Gastrocnemius medialis (tissue), 4 donors: ENCODE measurements around the gene TAF3. TPM values are rescaled to one million over a fixed set of nuclear protein-coding genes. Genes with fewer than 3 reads are reported as not detected.

Experiments
- ATAC-seq, 2 donors: fragments of 150-250 bp; one replicate each; pipeline ENCODE4 v1.9.1; 2016
- DNase-seq, 2 donors: peaks; one replicate each; pipeline ENCODE4 v3.0.0-alpha.2; 2019
- H3K27ac ChIP-seq, 4 donors: fragments of 200-600 bp; sonication (generic); 1 replicate in 1 of 4; 2 replicates in 3 of 4; pipeline ENCODE4 v1.5.1; 2016 to 2018; ENCODE audit warnings: mild to moderate bottlenecking in 2 of 4, moderate library complexity in 1 of 4
- H3K27me3 ChIP-seq, 3 donors: fragments of 200-600 bp; sonication (generic) in 2 of 3; 1 replicate in 1 of 3; 2 replicates in 2 of 3; pipeline versions ENCODE4 v1.5.1 to v1.6.0; 2016 to 2019; ENCODE audit warnings: mild to moderate bottlenecking in 1 of 3, moderate library complexity in 1 of 3
- H3K36me3 ChIP-seq, 2 donors: fragments of 200-600 bp; sonication (generic) in 1 of 2; one replicate each; pipeline ENCODE4 v1.5.1; 2017 to 2018
- H3K4me1 ChIP-seq, 2 donors: fragments of 200-600 bp; sonication (generic) in 1 of 2; one replicate each; pipeline ENCODE4 v1.5.1; 2016 to 2017; ENCODE audit warnings: mild to moderate bottlenecking in 2 of 2
- H3K4me3 ChIP-seq, 4 donors: fragments of 200-600 bp; sonication (generic) in 3 of 4; 1 replicate in 1 of 4; 2 replicates in 3 of 4; pipeline ENCODE4 v1.5.1; 2016 to 2019; ENCODE audit warnings: mild to moderate bottlenecking in 2 of 4
- H3K9me3 ChIP-seq, 3 donors: fragments of 200-600 bp; sonication (generic) in 2 of 3; 1 replicate in 1 of 3; 2 replicates in 2 of 3; pipeline ENCODE4 v1.5.1; 2016 to 2019
- POLR2A ChIP-seq, 2 donors: fragments of 450-650 bp; IDR thresholded peaks; one replicate each; pipeline ENCODE4 v1.6.1; 2017; ENCODE audit warnings: antibody characterized with exemption in 2 of 2, mild to moderate bottlenecking in 2 of 2, moderate library complexity in 2 of 2
- in situ Hi-C, 4 donors: fragments of 200-750 bp; cut with MboI; loops; one replicate each; pipeline versions ENCODE4 v1.15.0 to v1.8.0; 2017; ENCODE audit warnings: low sequenced_read_pairs in 4 of 4
- intact Hi-C: fragments of 100-400 bp; cut with DNase I; formaldehyde crosslinking; loops from one replicate; pipeline ENCODE4 v1.15.1; 2023; ENCODE audit warnings: low total_unique reads
- total RNA-seq, 4 donors: library from RNA; depleted of rRNA; stranded (reverse); fragments of >200 nt; gene quantifications; one replicate each; pipeline versions ENCODE4 v1.1.0 to v1.2.3, GENCODE V29; 2016
- TF ChIP-seq, protein P1 (sequence below), 5 experiments: fragments of 450-650 bp in 3 of 5; fragments of 200-600 bp in 2 of 5; sonication (generic) in 2 of 5; IDR thresholded peaks in 4 of 5; conservative IDR thresholded peaks in 1 of 5; 1 replicate in 4 of 5; 2 replicates in 1 of 5; pipeline ENCODE4 v1.5.1; 2016 to 2019; ENCODE audit warnings: antibody characterized with exemption in 5 of 5, mild to moderate bottlenecking in 3 of 5, moderate library complexity in 3 of 5

Gene TAF3
- total RNA-seq, 4 donors from 2014 or later = 5.0 to 14.8 (median 9.6) TPM

DNA sequence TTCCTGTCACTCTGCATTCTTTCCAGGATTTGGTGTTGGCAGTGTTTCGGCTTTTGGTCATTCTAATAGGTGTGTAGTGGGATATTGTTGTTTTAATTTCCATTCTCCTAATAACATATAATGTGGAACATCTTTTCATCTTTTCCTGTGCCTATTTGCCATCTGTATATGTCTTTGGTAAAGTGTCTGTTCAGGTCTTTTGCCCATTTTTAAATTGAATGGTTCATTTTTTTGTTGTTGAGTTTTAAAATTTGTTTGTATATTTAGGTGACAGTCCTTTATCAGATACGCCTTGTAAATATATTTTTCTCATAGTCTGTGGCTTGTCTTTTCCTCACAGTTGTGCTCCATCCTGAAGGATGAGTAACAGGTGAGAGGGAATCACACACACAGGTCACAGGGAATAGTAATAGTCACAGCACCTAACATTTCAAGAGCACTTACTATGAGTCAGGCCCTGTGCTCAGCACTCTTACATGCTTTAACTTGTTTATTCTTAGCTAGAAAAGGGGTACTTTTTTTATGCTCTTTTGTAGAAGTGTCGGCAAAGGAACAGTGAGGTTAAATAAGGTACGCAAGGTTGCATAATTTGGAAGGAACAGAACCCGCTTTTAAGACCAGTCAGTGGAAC lies 119.1 kb downstream of the TAF3 start:
- no peaks in the 10 kb centered on the region for H3K9me3 ChIP-seq
- no peak overlapping the region for H3K27ac ChIP-seq
- DNase-seq = no peak
- H3K36me3 ChIP-seq = no peaks in the 10 kb centered on the region
- intact Hi-C loops (no loop called here), in situ Hi-C loops (no loop called here)
- TF ChIP-seq, protein P1, sequence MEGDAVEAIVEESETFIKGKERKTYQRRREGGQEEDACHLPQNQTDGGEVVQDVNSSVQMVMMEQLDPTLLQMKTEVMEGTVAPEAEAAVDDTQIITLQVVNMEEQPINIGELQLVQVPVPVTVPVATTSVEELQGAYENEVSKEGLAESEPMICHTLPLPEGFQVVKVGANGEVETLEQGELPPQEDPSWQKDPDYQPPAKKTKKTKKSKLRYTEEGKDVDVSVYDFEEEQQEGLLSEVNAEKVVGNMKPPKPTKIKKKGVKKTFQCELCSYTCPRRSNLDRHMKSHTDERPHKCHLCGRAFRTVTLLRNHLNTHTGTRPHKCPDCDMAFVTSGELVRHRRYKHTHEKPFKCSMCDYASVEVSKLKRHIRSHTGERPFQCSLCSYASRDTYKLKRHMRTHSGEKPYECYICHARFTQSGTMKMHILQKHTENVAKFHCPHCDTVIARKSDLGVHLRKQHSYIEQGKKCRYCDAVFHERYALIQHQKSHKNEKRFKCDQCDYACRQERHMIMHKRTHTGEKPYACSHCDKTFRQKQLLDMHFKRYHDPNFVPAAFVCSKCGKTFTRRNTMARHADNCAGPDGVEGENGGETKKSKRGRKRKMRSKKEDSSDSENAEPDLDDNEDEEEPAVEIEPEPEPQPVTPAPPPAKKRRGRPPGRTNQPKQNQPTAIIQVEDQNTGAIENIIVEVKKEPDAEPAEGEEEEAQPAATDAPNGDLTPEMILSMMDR (IDR thresholded peaks at IDR 0.05 in 4 of 5, conservative IDR thresholded peaks at IDR 0.05 in 1 of 5) = no peak
- no peak for TF ChIP-seq POLR2A (IDR thresholded peaks at IDR 0.05)
- ATAC-seq = no peak
- no peak overlapping the region for H3K4me3 ChIP-seq
- H3K27me3 ChIP-seq = no peaks in the 10 kb centered on the region
- no peaks in the 10 kb centered on the region for H3K4me1 ChIP-seq

DNA sequence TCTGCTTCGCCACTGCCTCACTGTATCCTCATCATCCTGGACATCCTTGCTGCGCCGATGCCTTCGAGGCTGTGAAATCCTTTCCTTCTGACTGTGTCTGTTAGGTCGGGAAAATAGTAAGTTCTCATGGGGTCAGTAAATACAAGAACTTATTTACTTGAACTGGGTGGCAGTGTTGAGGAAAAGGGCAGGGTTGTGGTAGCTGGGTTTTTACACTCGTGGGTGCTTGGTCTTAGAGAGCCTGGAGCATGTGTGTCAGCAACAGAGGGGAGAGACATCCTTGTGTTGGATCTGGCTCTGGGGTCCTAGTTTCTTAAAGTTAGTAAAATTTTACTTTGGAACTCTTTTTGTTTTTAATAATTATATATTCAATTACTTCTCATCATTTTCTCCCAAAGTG lies 123.3 kb downstream of the TAF3 start:
- Histone ChIP-seq H3K27me3 (no peaks in the 10 kb centered on the region), H3K4me1 (peaks cover 5 to 15% of the 10 kb centered on the region in 2 donors), H3K9me3 (no peaks in the 10 kb centered on the region), H3K4me3 (no peak overlapping the region), H3K36me3 (no peaks in the 10 kb centered on the region), H3K27ac (no peak overlapping the region)
- in situ Hi-C loops (no loop called here), intact Hi-C loops (no loop called here)
- TF ChIP-seq POLR2A (IDR thresholded peaks at IDR 0.05) = no peak
- TF ChIP-seq, protein P1 (IDR thresholded peaks at IDR 0.05 in 4 of 5, conservative IDR thresholded peaks at IDR 0.05 in 1 of 5) = no peak
- no peak for DNase-seq
- ATAC-seq = no peak

DNA sequence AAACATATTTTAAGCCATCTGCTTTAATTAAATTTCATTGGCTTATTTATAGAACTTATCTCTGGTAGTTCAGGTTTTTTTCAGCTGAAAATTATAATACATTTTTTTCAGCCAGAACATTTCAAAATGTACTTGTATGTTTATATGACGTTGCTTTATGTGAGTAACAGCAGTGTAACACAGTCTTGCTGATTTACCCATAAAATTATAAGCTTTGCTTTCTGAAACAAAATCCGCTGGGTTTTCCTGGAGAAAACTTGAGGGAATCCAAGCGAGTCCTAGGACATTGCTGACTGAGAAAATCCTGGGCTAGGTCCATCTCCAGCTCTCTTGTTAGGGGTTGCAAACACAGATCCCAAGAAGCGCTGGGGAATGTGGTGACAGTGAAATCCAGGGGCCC lies 124.0 kb downstream of the TAF3 start:
- Histone ChIP-seq H3K27me3 (no peaks in the 10 kb centered on the region), H3K36me3 (no peaks in the 10 kb centered on the region), H3K4me3 (no peak overlapping the region), H3K27ac (no peak overlapping the region), H3K4me1 (peaks cover 5 to 15% of the 10 kb centered on the region in 2 donors), H3K9me3 (no peaks in the 10 kb centered on the region)
- in situ Hi-C loops (no loop called here), intact Hi-C loops (no loop called here)
- TF ChIP-seq POLR2A (IDR thresholded peaks at IDR 0.05) = no peak
- TF ChIP-seq, protein P1 (IDR thresholded peaks at IDR 0.05 in 4 of 5, conservative IDR thresholded peaks at IDR 0.05 in 1 of 5) = no peak
- DNase-seq (no peak), ATAC-seq (no peak)

DNA sequence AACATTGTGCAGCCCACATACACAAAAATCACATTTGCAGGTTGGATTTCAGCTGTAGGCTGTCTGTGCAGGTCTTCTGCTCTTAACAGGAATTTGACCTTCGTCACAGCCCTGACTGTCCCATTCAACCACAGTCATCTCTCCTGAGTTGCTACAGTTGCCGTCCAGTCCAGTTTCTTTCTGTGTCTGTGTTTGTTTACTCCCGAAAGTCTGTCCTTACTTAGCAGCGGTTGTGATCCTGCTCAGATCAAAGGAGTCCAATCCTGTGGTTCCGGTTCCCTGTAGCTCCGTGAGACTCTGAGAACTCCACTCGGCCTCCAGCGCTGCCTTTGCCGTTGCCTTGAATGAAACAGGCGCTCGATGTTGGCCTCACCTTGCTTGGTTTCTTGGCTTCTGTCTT lies 124.6 kb downstream of the TAF3 start:
- TF ChIP-seq, protein P1 (IDR thresholded peaks at IDR 0.05 in 4 of 5, conservative IDR thresholded peaks at IDR 0.05 in 1 of 5) = no peak
- no peak for TF ChIP-seq POLR2A (IDR thresholded peaks at IDR 0.05)
- no peaks in the 10 kb centered on the region for H3K9me3 ChIP-seq
- H3K27me3 ChIP-seq = no peaks in the 10 kb centered on the region
- in situ Hi-C loops (no loop called here), intact Hi-C loops (no loop called here)
- H3K4me3 ChIP-seq = no peak overlapping the region
- no peak for DNase-seq
- no peak overlapping the region for H3K27ac ChIP-seq
- no peaks in the 10 kb centered on the region for H3K36me3 ChIP-seq
- H3K4me1 ChIP-seq = peaks cover 5 to 15% of the 10 kb centered on the region in 2 donors
- no peak for ATAC-seq

DNA sequence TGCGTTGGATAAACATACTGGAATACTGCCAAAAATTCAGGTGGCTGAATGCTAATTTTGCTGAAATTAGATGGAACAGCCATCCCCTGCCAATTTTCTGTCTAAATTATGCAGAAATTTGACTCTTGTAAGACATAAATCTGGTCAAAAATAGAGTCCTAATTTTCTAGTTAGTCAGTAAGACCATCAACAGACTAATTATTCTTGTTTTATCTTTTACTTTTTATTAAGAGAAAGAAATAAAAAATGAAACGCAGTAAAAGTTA lies 125.8 kb downstream of the TAF3 start:
- Histone ChIP-seq H3K27ac (no peak overlapping the region), H3K4me3 (no peak overlapping the region), H3K36me3 (no peaks in the 10 kb centered on the region), H3K9me3 (no peaks in the 10 kb centered on the region), H3K27me3 (no peaks in the 10 kb centered on the region), H3K4me1 (peaks cover 5 to 15% of the 10 kb centered on the region in 2 donors)
- DNase-seq (no peak), ATAC-seq (no peak)
- intact Hi-C loops (no loop called here), in situ Hi-C loops (no loop called here)
- no peak for TF ChIP-seq POLR2A (IDR thresholded peaks at IDR 0.05)
- TF ChIP-seq, protein P1 (IDR thresholded peaks at IDR 0.05 in 4 of 5, conservative IDR thresholded peaks at IDR 0.05 in 1 of 5) = no peak
